ENCODE results near the gene FUT9. TPM values are rescaled to one million over a fixed set of nuclear protein-coding genes. Genes with fewer than 3 reads are reported as not detected.

FUT9 gene
- total and polyA plus RNA-seq, 2 of the 8 experiments (the other 6 are each of a cell fraction or from before 2014, with no cell fraction given) = 0.85 to 4.9 TPM

DNA sequence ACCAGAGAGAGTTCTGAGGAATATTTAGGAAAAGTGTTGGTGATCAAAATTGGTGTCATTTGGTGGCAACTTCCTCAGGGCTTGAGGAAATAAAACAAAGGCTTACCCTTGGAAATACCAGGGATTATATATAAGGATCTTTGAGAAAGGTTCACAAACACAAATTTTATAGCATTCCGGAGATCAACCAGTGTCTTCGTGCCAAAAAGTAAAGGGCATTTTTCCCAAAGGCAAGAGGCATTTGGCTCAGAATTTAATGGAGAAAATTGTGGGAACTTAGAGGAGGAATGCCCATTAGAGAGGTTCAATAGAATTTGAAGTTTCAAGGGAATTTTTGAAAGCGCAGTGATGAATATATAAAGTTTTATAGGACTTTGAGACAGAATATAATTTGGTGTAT lies 179.5 kb downstream of the FUT9 start:
- H3K4me1 ChIP-seq (replicated peaks in 1 of 4; ENCODE audit: control insufficient read depth in 3 of 4, insufficient read depth in 4 of 4, low read length in 3 of 4) = peaks cover 0 to 3% (median 0%) of the 10 kb centered on the region in 4 experiments; a peak in 2 of 7 replicates
- no peak overlapping the region for H2BK120ac ChIP-seq (replicated peaks; ENCODE audit: low read depth, low read length)
- no peaks in the 10 kb centered on the region for H3K27me3 ChIP-seq (replicated peaks in 1 of 4; ENCODE audit: control insufficient read depth in 3 of 4, extremely low read depth in 1 of 4, insufficient read depth in 3 of 4, low read length in 3 of 4)
- FAIRE-seq (peak; percentile 42), DNase-seq (ENCODE audit: low read depth in 1 of 2, low spot score in 2 of 2) (no peak)
- no peak overlapping the region for H4K5ac ChIP-seq (ENCODE audit: insufficient read length, low read depth, low read length)
- no peak overlapping the region for H3K27ac ChIP-seq (ENCODE audit: low read depth, low read length)
- H2BK20ac ChIP-seq (ENCODE audit: low read length) = no peak overlapping the region
- no peak overlapping the region for H3K23ac ChIP-seq (ENCODE audit: insufficient read length)
- no peak overlapping the region for H2BK5ac ChIP-seq (ENCODE audit: low read depth, low read length)
- TF ChIP-seq MAFK (IDR thresholded peaks at IDR 0.05; ENCODE audit: low read depth, low read length) = no peak
- no peak for TF ChIP-seq KDM4A (IDR thresholded peaks at IDR 0.05; ENCODE audit: low read depth, low read length, severe bottlenecking)
- no peak for TF ChIP-seq TCF12 (IDR thresholded peaks at IDR 0.05; ENCODE audit: low read depth, low read length)
- no peak for TF ChIP-seq CHD2 (IDR thresholded peaks at IDR 0.05; ENCODE audit: low read length)
- TF ChIP-seq, protein P1, sequence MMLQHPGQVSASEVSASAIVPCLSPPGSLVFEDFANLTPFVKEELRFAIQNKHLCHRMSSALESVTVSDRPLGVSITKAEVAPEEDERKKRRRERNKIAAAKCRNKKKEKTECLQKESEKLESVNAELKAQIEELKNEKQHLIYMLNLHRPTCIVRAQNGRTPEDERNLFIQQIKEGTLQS (IDR thresholded peaks at IDR 0.05; ENCODE audit: insufficient read depth, low read depth, low read length) = no peak
- no peaks in the 10 kb centered on the region for H3K9me3 ChIP-seq (ENCODE audit: insufficient read depth in 2 of 2, low read depth in 1 of 2, low read length in 1 of 2)
- POLR2A ChIA-PET (ENCODE audit: partially characterized antibody) = no interaction called here
- no peak overlapping the region for H2AFZ ChIP-seq (ENCODE audit: low read length)
- H2BK12ac ChIP-seq (ENCODE audit: low read depth, low read length) = no peak overlapping the region
- H4K20me1 ChIP-seq (replicated peaks in 1 of 2; ENCODE audit: control insufficient read depth in 1 of 2, insufficient read depth in 2 of 2, low read length in 2 of 2) = no peaks in the 10 kb centered on the region
- H3K4ac ChIP-seq (replicated peaks; ENCODE audit: insufficient read length, low read depth, low read length) = no peak overlapping the region
- H3K79me2 ChIP-seq (ENCODE audit: control insufficient read depth in 1 of 2, insufficient read depth in 2 of 2, low read length in 2 of 2) = no peaks in the 10 kb centered on the region
- H3K9ac ChIP-seq (replicated peaks in 1 of 4; ENCODE audit: extremely low read depth in 1 of 4, low read depth in 3 of 4, low read length in 3 of 4) = no peak overlapping the region
- no peaks in the 10 kb centered on the region for H3K23me2 ChIP-seq (ENCODE audit: low read depth, low read length)
- no peak overlapping the region for H3K18ac ChIP-seq (ENCODE audit: extremely low read depth, low read length)
- H2BK15ac ChIP-seq (ENCODE audit: low read length) = no peak overlapping the region
- no peak overlapping the region for H4K91ac ChIP-seq (replicated peaks; ENCODE audit: insufficient read length, low read length)
- no peaks in the 10 kb centered on the region for H3K79me1 ChIP-seq (ENCODE audit: low read depth, low read length)
- H3K56ac ChIP-seq (replicated peaks; ENCODE audit: insufficient read length, low read depth, low read length) = no peak overlapping the region
- no peak overlapping the region for H2AK5ac ChIP-seq (ENCODE audit: low read depth, low read length)
- CTCF ChIA-PET (ENCODE audit: partially characterized antibody) = no interaction called here
- no peak overlapping the region for H3K14ac ChIP-seq (ENCODE audit: insufficient read length)
- H3K36me3 ChIP-seq (ENCODE audit: control insufficient read depth in 2 of 4, insufficient read depth in 4 of 4, low read length in 3 of 4) = no peaks in the 10 kb centered on the region
- 89 to 100% methylated on average over 1 to 3 of the region's 3 CpGs for WGBS, 2 experiments (ENCODE audit: extremely low coverage in 1 of 2, insufficient coverage in 1 of 2, insufficient read length in 1 of 2, insufficient replicate concordance in 2 of 2, low coverage in 1 of 2, low lambda C conversion rate in 2 of 2, missing lambda C conversion rate in 1 of 2)
- H3K4me2 ChIP-seq (ENCODE audit: insufficient read depth in 1 of 2, low read depth in 2 of 2, low read length in 2 of 2) = no peak overlapping the region
- H3K4me3 ChIP-seq (ENCODE audit: extremely low read depth in 1 of 4, insufficient read depth in 2 of 4, low read depth in 3 of 4, low read length in 4 of 4) = no peak overlapping the region
- no peak overlapping the region for H4K8ac ChIP-seq (ENCODE audit: extremely low read depth, insufficient read depth, low read length)
